Astrocyte (in vitro differentiated cells and primary cell): ENCODE measurements around the gene NOSTRIN.

Source experiments
- CTCF ChIP-seq: IDR thresholded peaks from 2 replicates; pipeline ENCODE4 v1.5.1; 2011; ENCODE audit warnings: low read depth, mild to moderate bottlenecking, inconsistent platforms, low read length, moderate library complexity; ENCODE audit not compliant: insufficient read depth
- EZH2 ChIP-seq: IDR thresholded peaks from 2 replicates; pipeline ENCODE4 v1.6.1; 2012; ENCODE audit warnings: mild to moderate bottlenecking, low read length, inconsistent platforms; ENCODE audit not compliant: insufficient read depth

- TF ChIP-seq CTCF (no peak), EZH2 (no peak)
These were observed 21.8 kb upstream of the NOSTRIN start for GRCh38 chr2:168780669-168781071.
